ENCODE measurements around the gene BMP6. TPM values are rescaled to one million over a fixed set of nuclear protein-coding genes. Genes with fewer than 3 reads are reported as not detected.

The BMP6 gene
- total RNA-seq, 1 donor from 2014 or later: 1.6 TPM

GRCh38 chr6:7904654-7905319 is 178.9 kb downstream of the BMP6 start:
- ATAC-seq: peak; percentile 62
- no peak for DNase-seq (ENCODE audit: missing footprints)
- intact Hi-C loops (cut with DNase I): no loop called here

GRCh38 chr6:7905416-7905815 is 179.5 kb downstream of the BMP6 start:
- intact Hi-C loops (cut with DNase I): no loop called here
- ATAC-seq: no peak

GRCh38 chr6:7906741-7907140 is 180.8 kb downstream of the BMP6 start:
- intact Hi-C loops (cut with DNase I): no loop called here
- ATAC-seq: no peak
- no peak for DNase-seq (ENCODE audit: missing footprints)

More at GRCh38 chr6:7905416-7905815, 179.5 kb downstream of the BMP6 start:
- no peak for DNase-seq (ENCODE audit: missing footprints)

GRCh38 chr6:7907159-7907558 is 181.3 kb downstream of the BMP6 start:
- ATAC-seq (no peak), DNase-seq (ENCODE audit: missing footprints) (no peak)
- intact Hi-C loops (cut with DNase I): no loop called here

GRCh38 chr6:7909323-7910276 is 183.7 kb downstream of the BMP6 start:
- DNase-seq (ENCODE audit: missing footprints): peak; percentile 75
- intact Hi-C loops (cut with DNase I): loop anchor here (2.0 to 5.0 kb wide), 4 partner anchors 65 to 182 kb away; partner anchors contain the start of genes BLOC1S5 and BMP6
- peak; percentile 55 for ATAC-seq

- no peak for DNase-seq (ENCODE audit: missing footprints)
- intact Hi-C loops (cut with DNase I): loop anchor here (2.0 to 5.0 kb wide), 4 partner anchors 65 to 183 kb away; partner anchors contain the start of genes BLOC1S5 and BMP6
- peak; percentile 2 for ATAC-seq
Measured at GRCh38 chr6:7910298-7910653, 184.4 kb downstream of the BMP6 start.

- peak; percentile 92 for DNase-seq (ENCODE audit: missing footprints)
- ATAC-seq: peak; percentile 86
- intact Hi-C loops (cut with DNase I): loop anchor here (2.0 to 5.0 kb wide), 4 partner anchors 64 to 183 kb away; partner anchors contain the start of genes BLOC1S5 and BMP6
Measured at GRCh38 chr6:7910654-7911344, 184.9 kb downstream of the BMP6 start, which contains the start of gene TXNDC5. Gene TXNDC5 (minus strand): TSS chr6:7910788. CDS start chr6:7910776, 12 bp downstream.

- intact Hi-C loops (cut with DNase I): loop anchor here (2.0 to 5.0 kb wide), 4 partner anchors 63 to 184 kb away; partner anchors contain the start of genes BLOC1S5 and BMP6
- ATAC-seq: no peak
- DNase-seq (ENCODE audit: missing footprints): no peak
Measured at GRCh38 chr6:7911345-7911725, 185.4 kb downstream of the BMP6 start.

- ATAC-seq (peak; percentile 63), DNase-seq (ENCODE audit: missing footprints) (peak; percentile 74)
- intact Hi-C loops (cut with DNase I): loop anchor here (5.0 kb wide), 3 partner anchors 90 to 185 kb away; partner anchors contain the start of genes BLOC1S5 and BMP6
Measured at GRCh38 chr6:7912024-7912423, 186.1 kb downstream of the BMP6 start.

GRCh38 chr6:7912736-7913517 is 187.0 kb downstream of the BMP6 start:
- DNase-seq (ENCODE audit: missing footprints): no peak
- no peak for ATAC-seq
- intact Hi-C loops (cut with DNase I): loop anchor here (5.0 kb wide), 3 partner anchors 89 to 186 kb away; partner anchors contain the start of genes BLOC1S5 and BMP6

GRCh38 chr6:7914311-7914710 is 188.4 kb downstream of the BMP6 start:
- no peak for ATAC-seq
- DNase-seq (ENCODE audit: missing footprints): no peak
- intact Hi-C loops (cut with DNase I): loop anchor here (5.0 kb wide), 3 partner anchors 88 to 187 kb away; partner anchors contain the start of genes BLOC1S5 and BMP6

GRCh38 chr6:7914991-7915789 is 189.3 kb downstream of the BMP6 start:
- ATAC-seq: peak; percentile 53
- intact Hi-C loops (cut with DNase I): loop anchor here (5.0 kb wide), 3 partner anchors 87 to 188 kb away; partner anchors contain the start of genes BLOC1S5 and BMP6

GRCh38 chr6:7916959-7917358 is 191.1 kb downstream of the BMP6 start:
- intact Hi-C loops (cut with DNase I): no loop called here
- DNase-seq (ENCODE audit: missing footprints) (no peak), ATAC-seq (no peak)

More at GRCh38 chr6:7914991-7915789, 189.3 kb downstream of the BMP6 start:
- DNase-seq (ENCODE audit: missing footprints): peak; percentile 78

GRCh38 chr6:7917729-7918128 is 191.8 kb downstream of the BMP6 start:
- intact Hi-C loops (cut with DNase I): no loop called here

GRCh38 chr6:7918403-7918802 is 192.5 kb downstream of the BMP6 start:
- ATAC-seq (no peak), DNase-seq (ENCODE audit: missing footprints) (no peak)
- intact Hi-C loops (cut with DNase I): no loop called here

More at GRCh38 chr6:7917729-7918128, 191.8 kb downstream of the BMP6 start:
- ATAC-seq (no peak), DNase-seq (ENCODE audit: missing footprints) (no peak)

- intact Hi-C loops (cut with DNase I): no loop called here
- ATAC-seq (no peak), DNase-seq (ENCODE audit: missing footprints) (no peak)
Measured at GRCh38 chr6:7919871-7920270, 194.0 kb downstream of the BMP6 start.

- intact Hi-C loops (cut with DNase I): no loop called here
- DNase-seq (ENCODE audit: missing footprints) (no peak), ATAC-seq (no peak)
Measured at GRCh38 chr6:7920425-7920824, 194.5 kb downstream of the BMP6 start.

All from Right ventricle myocardium inferior (tissue), 1 donor.